NCI-H748 (cell line): ENCODE results near the gene DMD.

Experiments used
- DNase-seq: peaks from one replicate; lab custom pipeline; 2025; ENCODE audit not compliant: unreplicated experiment; lab: John Stamatoyannopoulos, UW

DMD gene

DNA sequence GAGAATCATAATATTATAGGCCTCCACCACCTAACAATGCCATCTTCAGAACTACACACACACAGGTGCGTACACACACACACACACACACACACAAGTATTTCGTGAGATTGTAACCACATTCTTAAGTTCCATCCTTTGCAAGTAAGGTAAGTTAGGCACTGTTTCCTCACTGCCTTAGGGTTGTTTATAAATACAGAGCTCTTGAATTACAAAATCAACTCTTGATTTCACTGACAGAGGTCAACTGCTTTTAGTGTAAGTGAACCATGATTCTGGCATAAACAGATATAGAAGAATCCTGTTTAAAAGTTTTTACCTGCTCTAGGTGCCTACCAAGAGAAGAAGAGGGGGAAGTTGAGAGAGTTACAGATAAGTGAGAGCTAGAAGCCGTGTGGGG lies 166.1 kb downstream of the DMD start:
- DNase-seq: no peak

DNA sequence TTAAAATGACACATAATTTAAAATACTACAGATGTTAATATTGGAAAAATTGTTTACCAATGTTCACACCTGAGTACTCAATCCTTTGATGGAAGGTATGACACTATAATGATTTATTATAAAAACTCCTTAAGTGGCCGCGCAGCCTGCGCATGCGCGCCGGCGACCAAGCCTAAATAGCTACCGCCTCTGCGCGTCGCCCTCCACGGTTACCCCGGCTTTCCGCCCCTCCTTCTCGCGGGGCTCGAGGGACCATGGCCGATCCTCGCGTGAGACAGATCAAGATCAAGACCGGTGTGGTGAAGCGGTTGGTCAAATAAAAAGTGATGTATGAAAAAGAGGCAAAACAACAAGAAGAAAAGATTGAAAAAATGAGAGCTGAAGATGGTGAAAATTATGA lies 170.2 kb downstream of the DMD start:
- no peak for DNase-seq

DNA sequence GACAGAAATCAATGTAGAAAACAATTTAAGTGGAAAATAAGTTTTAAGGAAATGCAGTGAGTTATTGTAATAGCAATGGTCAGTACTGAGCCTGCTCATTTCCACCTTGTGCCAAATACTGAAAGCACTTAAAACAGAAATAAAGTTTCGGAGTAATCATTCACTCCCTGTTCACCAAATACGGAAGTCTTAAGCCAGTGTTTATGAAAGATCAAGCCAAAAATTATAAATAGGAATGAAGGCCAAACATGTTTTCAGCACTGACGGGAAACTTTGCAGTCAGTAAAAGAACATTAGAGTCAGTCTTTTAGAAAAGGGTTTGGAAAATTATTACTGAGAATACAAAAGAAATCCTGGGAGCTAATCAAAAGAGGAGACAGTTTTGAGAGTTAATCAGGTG lies 178.6 kb downstream of the DMD start:
- DNase-seq: no peak

DNA sequence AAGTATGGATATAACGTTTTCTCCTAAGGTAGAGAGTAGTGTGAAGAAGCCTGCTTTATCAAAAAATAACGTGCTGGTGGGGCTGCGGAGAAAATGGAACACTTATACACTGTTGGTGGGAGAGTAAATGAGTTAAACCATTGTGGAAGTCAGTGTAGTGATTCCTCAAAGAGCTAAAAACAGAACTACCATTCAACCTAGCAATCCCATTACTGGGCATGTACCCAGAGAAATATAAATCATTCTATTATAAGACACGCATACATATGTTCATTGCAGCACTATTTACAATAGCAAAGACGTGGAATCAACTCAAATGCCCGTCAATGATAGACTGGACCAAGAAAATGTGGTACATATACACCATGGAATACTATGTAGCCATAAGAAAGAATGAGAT lies 196.4 kb downstream of the DMD start:
- no peak for DNase-seq

DNA sequence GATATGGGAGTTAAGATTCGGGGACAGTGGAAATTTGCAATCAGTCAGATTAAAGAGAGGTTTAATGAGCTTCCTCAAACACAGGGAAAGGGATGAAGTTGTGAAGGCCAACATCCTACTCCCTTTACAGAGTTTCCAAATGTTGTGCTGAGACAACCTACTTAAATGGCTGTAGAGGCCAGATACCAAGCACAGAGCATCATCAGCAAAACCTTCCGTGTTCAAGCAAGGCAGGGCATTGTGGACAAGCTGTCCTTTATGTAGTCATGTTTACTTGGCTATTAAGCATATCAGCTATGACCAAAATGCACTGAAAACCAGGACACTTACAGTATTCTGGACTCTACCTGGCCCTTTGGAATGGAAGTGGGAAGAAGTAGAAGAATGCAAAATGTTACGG lies 197.3 kb downstream of the DMD start:
- no peak for DNase-seq

DNA sequence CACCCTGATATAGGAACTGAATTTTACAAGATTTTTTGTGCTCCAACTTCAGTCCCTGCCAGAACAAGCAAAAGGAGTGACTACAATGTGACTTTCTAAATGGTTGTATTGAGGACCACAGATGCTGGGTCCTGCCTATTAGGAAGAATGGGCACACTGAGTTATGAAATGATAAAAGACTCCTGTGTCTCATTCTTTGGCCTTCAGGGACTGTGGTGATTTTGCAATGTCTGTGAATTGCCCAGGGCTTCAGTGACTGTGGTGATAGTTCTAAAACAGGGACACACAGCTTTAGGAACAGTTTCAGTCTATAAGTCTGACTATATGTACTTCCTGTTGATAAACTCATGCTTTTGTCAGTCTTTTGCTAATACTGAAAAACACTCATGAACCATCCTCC lies 210.2 kb downstream of the DMD start:
- DNase-seq: no peak

DNA sequence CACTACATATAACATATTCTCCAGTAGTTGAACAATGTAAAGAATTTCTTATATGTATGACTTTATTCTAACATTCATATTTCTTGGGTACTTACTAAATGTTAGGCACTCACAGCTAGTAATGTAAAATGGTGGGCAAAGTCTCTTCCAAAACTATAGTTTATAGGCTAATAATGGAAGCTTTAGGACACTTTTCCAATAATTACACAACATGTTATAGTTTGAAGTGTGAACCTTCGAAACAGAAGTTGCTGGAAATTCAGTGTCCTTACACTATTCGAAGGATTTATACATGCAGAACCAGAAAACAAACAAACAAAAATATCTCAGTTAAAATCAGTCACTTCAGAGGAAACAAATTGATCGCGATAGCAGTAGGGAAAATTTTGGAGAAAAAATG lies 212.6 kb downstream of the DMD start:
- DNase-seq: no peak

DNA sequence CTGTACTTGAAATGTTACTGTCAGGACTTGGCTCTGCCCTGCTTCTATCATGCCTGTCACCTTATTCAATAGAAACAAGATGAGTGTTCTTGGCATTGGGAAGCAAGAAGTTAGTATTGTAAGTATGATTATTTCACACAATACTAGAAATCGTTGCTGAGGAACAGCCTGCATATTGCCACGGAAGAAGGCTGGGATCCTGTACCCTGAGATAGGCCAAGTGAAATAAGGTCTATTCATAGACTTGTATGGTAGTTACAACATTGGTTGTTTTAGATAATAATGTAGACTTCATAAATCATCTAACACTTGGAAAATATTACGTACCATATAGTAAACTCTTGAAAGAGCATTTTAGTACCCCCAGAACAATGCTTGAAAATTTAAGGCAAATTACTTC lies 215.9 kb downstream of the DMD start:
- no peak for DNase-seq

DNA sequence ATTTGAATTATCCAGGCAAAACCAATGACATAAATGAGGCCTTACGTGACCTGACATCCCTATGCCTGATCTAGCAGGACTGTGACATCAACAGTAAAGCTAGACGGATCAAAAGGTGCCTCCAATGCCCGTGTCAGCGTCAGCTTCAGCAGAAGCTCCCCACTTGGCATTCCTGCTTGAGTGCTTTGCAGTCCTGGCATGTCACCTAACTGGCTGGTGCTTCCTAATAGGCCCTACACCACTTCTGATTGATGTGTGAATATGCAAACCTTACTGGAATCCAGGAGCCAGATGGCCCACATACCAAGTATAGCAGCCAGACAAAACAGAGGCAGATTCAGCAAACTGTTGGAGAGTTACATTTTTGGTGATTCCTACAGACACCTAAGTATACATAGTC lies 224.2 kb downstream of the DMD start:
- DNase-seq: no peak

DNA sequence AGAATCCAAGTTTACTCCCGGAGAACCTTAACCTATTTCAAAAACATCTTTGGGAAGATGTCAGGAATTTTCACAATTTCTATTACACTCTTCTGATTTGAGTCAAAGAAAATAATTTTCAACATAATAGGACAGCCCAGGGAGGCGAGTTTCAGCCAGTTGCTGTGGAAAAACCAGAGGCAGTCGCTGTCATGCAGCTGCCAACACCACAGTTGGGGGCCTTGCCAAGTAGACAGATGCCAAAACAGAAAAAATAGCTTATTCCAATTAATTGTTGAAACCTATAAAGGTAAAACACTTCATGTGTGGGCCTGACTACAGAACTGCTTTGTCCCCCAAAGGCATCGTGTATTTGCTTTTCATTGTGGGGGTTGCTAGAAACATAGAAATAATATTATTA lies 225.8 kb downstream of the DMD start:
- no peak for DNase-seq

DNA sequence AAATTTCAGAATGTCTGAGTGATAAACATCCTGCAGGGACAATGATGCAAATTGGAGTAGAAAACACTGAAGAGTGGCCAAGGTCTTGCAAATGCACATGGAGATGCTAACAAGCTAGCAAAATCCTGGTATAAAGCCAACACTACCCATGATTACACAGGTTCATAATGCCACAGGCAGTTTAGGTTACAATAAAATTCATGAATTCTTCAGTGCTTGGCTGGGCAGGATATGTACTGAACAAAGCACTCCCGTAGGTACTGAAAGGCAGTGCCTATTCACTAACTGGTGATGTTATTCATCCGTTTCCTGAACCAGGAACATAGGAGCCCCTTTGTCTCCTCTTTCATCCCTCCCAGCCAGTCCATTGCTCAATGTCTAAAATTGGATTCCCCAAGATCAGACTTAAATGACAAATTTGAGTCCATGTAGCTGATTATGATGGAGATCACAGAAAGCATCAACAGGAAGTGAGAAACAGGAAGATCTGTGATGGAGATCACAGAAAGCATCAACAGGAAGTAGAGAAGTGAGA lies 244.5 kb downstream of the DMD start:
- DNase-seq: no peak

DNA sequence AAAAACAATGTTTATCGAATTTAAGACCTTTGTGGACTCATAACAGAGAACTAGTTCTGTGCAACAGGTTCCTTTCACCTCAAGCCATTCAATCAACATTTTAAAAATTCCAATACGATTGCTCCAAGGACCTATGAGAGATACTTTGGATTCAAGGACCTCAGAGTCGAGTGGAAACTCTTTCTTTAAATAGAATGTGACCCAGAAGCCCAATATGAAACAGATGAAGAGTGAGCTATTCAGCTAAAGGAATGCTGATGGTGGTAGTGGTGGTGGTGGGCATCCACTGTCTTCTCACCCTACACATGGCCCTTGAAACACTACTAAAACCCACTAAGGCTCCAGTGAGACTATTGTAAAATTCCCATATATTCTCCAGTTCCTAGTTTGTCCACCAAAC lies 257.2 kb downstream of the DMD start:
- DNase-seq: no peak

DNA sequence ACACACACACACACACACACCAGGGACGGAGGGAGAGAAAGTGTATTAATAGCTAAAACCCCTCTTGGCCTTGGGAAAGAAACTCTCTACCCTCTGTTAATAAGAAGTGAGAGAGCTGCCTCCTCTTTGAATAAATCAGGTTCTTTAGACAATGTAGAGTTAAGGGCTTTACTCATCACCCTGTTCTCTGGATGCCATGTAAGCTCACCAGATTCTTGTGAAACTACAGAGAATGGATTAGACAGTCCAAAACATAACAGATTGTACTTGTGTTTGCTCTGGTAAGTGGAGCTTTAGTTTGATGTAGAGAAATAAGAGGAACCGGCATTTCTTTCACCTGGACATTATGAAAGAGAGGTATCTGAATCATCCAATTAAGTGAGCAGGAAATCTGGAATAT lies 263.2 kb downstream of the DMD start:
- no peak for DNase-seq

DNA sequence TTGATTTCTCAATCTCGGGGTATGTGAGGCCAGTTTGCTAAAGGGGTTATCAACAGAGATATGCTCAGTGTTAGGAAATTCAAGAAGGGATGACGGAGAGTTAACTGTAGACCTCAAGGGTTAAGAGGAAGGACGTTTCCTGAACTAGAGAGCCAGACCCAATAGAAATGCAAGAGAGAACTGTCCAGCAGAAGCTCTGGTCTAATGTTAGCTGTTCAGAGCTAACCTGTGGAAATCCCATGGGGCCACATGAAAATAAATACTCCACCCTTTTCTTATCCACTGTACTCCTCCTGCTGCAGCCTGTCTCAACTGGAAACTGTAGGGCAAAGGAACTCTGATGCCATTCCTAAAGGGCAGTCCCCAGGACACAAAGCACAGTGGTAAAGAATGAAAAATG lies 274.3 kb downstream of the DMD start:
- DNase-seq: no peak

DNA sequence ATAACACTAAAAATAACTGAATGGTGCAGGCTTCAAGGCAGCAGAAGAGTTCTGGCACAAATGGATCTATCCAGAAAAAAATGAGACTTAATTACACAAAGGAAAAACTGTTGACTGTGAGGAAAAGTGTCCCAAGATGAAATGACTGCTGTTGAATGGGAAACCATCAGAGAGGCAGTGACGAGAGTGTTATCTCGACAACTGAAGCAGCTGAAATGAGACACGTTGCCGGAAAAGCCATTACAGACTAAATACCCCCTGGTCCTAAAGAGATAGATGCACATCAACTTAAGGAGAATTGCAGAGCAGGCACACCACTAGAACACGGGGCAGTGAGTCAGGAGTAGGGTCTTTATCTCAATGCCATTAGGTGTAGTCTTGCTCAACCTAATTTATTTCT lies 277.8 kb downstream of the DMD start:
- no peak for DNase-seq

DNA sequence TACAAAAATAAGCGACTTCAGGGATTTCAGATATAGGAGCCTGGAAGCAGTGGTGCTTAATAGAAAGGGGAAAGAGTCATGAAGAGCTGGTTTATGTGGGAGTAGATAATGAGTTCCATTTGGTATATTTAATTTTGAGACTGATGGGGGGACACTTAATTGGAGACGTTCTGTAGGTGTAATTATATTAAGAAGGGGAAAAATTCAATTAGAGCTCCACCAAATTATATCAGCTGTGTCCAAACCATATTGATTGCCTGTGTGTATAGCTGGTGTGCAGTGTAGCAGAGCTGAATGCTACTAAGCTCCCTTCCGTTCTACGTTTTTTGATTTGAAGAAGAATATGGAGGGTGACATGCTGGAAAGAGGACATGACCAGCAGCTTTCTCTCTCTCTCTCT lies 282.3 kb downstream of the DMD start:
- DNase-seq: no peak

DNA sequence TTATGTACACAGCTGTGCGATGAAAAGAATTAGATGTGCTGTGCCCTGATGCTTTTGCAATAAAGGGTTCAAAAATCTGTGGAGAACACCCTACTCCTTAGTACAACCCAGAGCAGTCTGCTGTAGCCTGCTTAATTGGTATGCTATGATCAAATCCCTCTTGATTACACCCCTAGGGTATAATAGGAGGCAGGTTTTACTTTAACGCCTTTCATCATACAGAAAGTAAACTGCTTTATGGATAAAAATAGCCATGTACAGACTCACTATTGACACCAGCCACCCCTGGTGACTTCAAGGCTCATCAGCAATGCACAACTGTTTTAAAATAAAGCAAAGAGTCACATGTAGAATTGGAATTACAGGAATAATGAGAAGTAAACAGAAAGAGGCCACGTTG lies 315.3 kb downstream of the DMD start:
- no peak for DNase-seq

DNA sequence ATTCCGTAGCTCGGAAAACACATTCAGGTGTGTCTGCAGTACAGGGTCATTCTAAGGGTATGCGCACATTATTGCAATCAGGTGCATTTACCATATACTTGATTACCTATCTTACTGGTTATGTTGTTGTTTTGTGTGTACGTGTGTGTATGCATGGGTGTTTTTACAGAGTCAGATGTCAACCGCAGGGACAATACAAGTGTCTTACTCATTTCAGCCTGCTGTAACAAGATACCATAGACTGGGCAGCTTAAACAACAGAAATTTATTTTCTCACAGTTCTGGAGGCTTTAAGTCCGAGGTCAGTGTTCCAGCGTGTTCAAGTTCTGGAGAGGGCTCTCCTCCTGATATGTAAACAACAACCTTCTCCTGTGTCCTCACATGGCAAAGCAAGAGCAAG lies 316.7 kb downstream of the DMD start:
- no peak for DNase-seq

DNA sequence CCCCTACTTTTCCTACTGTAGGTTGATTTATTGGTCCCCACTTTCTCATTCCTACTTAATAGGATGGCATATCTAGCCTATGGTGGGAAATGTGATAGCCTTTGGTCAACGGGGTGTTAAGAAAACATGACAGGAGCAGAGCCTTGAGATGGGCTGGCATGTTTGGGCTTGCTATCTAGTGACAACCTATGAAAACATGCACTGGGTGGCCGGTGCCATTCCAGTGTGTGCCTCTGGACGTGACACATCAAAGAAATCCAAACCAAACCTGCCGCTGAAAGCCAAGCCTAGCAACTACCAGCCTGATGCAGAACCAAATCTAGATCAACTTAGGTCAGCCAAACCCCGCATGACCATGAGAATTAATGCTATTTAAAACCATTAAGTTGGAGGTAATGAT lies 317.6 kb downstream of the DMD start:
- DNase-seq: no peak

DNA sequence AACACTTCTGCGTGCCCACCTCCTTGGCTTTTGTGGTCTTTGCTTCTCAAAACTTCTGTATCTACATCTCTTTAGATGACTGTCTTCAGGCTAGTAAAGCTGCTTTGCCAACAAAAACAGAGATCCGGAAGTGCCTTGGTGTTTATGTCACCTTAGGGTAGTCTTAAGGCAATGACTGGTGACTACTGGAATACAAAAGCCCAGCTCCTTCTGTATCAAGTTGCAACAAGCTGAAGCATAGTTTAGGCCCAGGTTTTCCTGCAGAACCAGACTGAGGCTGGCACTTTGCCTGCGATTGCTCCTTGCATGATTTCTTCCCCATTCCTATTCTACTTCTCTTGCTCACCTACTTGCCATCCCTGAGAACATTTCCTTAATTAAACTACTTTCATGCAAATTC lies 333.8 kb downstream of the DMD start:
- no peak for DNase-seq

DNA sequence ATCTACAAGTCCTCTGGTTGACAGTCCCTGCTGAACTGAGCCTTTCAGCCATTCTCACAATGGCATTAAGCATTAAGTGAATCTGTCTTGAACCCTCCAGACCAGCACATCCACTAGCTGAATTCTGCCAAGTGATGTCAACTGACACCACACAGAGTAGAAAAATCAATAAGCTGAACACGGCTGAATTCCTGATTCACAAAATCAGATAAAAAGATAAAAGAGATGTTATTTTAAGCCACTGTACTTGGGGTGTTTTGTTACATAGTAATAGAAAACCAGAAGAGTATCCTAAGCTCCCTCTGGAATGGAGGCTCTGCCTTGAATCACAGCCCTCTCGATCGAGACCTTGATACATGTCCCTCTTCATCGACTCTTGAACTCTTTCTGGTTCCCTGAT lies 336.5 kb downstream of the DMD start:
- no peak for DNase-seq

DNA sequence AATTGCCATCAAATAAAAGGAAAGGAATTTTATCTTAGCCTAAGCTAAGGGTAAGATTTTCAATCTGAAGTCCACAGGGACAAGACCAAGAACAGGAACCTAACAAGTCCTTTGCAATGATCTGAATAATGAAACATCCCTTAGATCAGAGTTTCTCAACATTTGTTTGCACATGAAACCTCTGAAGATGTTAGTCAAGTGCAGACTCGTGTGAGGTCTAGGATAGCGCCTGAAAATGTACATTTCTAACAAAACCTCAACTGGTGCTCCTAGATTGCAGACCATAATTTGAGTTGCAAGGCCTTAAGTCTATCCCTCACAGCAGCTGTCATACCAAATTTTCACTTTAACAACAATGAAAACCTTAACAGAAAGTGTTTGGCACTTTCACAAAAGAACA lies 337.6 kb downstream of the DMD start:
- no peak for DNase-seq

DNA sequence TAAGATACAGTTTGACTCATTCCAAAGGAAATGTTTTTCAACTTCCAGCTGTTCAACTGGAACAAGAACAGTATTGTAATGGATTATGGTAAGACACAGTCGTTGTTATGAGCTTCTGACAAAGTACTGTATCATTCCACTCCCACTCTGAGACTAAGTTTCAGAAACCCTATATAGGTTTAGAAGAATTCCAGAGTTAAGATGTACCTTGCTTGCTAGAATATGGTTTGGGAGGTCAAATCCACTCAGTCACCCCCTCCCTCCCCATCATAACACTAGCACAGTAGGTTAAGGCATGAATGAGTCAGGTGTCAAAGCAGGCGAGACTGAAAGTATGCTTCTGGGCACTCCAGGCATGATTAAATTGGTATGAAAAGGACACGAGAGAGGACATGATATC lies 339.7 kb downstream of the DMD start:
- DNase-seq: no peak

DNA sequence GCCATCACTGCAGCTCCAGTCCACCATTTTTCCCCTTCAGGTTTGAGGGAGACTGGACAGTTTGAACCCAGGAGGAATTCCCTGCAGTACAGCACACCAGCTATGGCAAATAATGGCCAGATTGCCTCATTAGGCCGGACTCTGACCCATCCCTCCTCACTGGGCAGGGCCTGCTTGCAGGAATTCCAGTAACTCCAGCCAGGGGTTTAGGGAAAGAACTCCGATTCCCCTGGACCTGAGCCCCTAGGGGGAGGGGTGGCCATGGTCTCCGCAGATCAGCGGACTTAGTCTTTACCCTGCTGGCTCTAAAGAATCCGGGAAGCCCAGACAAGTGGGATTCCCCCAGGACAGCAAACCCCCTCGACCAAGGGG lies 342.8 kb downstream of the DMD start:
- no peak for DNase-seq
